Peyer's patch (tissue), 4 donors: ENCODE data around the gene PXMP2.

ENCODE experiments used
- POLR2A ChIP-seq, 2 donors: fragments of 450-650 bp; IDR thresholded peaks; one replicate each; pipeline ENCODE4 v1.5.1; 2017; ENCODE audit warnings: antibody characterized with exemption in 2 of 2, mild to moderate bottlenecking in 2 of 2, moderate library complexity in 2 of 2
- TF ChIP-seq, protein P1 (sequence below), 6 experiments: fragments of 450-650 bp in 4 of 6; fragments of 200-600 bp in 2 of 6; sonication (generic) in 1 of 6; IDR thresholded peaks; one replicate each; pipeline ENCODE4 v1.5.1; 2017 to 2019; ENCODE audit warnings: antibody characterized with exemption in 6 of 6, mild to moderate bottlenecking in 3 of 6, moderate library complexity in 1 of 6

DNA sequence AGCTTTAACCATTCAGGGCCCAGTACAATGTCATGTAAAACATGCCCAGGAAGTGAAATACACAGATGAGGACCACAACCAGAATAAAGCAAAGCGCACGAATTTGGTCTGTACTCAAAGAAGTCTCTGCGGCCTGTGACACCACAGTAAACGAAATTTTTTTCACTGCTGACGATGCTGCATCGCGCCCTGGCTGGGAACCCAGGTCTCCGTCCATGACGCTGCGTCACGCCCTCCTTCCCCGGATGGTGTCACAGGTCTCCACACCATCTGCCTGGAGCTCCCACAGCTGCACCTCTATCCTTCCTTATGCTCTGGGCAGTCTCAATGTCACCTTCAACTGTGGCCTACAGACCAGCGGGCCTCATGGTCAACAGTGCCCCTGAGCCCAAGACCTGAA, 56.4 kb downstream of the PXMP2 start:
- TF ChIP-seq, protein P1, sequence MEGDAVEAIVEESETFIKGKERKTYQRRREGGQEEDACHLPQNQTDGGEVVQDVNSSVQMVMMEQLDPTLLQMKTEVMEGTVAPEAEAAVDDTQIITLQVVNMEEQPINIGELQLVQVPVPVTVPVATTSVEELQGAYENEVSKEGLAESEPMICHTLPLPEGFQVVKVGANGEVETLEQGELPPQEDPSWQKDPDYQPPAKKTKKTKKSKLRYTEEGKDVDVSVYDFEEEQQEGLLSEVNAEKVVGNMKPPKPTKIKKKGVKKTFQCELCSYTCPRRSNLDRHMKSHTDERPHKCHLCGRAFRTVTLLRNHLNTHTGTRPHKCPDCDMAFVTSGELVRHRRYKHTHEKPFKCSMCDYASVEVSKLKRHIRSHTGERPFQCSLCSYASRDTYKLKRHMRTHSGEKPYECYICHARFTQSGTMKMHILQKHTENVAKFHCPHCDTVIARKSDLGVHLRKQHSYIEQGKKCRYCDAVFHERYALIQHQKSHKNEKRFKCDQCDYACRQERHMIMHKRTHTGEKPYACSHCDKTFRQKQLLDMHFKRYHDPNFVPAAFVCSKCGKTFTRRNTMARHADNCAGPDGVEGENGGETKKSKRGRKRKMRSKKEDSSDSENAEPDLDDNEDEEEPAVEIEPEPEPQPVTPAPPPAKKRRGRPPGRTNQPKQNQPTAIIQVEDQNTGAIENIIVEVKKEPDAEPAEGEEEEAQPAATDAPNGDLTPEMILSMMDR (IDR thresholded peaks at IDR 0.05) = no peak
- no peak for TF ChIP-seq POLR2A (IDR thresholded peaks at IDR 0.05)
